ENCODE data around the gene WDR55. TPM values are rescaled to one million over a fixed set of nuclear protein-coding genes. Genes with fewer than 3 reads are reported as not detected.
"Not testable (repeated sequence)": the region's sequence is repeated elsewhere in the genome, so short reads cannot be mapped to it uniquely, and the experiment has no call there.

The WDR55 gene, protein sequence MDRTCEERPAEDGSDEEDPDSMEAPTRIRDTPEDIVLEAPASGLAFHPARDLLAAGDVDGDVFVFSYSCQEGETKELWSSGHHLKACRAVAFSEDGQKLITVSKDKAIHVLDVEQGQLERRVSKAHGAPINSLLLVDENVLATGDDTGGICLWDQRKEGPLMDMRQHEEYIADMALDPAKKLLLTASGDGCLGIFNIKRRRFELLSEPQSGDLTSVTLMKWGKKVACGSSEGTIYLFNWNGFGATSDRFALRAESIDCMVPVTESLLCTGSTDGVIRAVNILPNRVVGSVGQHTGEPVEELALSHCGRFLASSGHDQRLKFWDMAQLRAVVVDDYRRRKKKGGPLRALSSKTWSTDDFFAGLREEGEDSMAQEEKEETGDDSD
- polyA plus RNA-seq (ENCODE audit: low read depth in 6 of 6), result 10 to 100 TPM in 4 of 6 donors, 1 to 10 TPM in 2; 5.7 to 15.1 (median 10.3) TPM

DNA sequence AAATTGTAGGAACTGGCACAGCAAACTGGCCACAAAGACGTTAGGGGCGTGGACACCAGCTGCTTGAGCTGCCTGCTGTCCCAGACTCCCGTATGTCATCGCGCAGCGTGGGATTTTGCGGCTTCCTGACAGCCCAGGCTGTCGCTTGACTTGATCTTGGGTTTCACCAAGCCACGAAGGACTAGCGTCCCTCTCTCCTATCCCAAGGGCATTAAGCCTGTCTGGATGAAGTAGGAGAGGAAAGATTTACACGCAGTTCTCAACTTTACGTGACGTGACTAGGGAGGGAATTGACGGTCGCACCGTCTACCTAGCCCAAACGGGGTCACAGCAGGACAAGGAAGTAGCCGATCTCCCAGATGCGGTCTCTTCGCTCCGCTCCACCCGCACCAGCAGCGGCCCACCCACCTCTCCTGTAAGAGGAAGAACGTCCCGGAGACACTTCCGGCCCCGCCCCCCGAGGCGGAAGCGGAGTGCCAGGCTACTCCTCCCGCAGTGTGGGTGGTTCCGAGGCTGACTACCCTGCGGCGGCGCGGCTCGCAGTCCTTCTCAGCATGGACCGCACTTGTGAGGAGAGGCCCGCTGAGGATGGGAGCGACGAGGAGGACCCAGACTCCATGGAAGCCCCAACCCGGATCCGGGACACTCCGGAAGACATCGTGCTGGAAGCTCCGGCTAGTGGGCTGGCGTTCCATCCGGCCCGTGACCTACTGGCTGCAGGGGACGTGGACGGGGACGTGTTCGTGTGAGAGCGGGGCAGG is at the start of gene WDR55:
TSS of gene WDR55 (plus strand) at position 546 of the 761 bp plus-strand sequence. CDS start at position 555, 9 bp downstream.
- peak within 1 kb of the TSS; percentile 93 to 98 (median 98) for H3K27ac Mint-ChIP-seq
- H3K9me3 Mint-ChIP-seq, result no peaks in the 10 kb centered on the region
- peaks cover 12 to 43% of the 10 kb centered on the region in 2 donors for H3K36me3 Mint-ChIP-seq
- ATAC-seq (ENCODE audit: low read depth in 2 of 2) (peak; percentile 94 to 96), DNase-seq (peak; percentile 93)
- peak within 1 kb of the TSS; percentile 90 to 100 (median 98) for H3K4me3 Mint-ChIP-seq
- peaks cover 27 to 49% (median 32%) of the 10 kb centered on the region in 3 donors for H3K4me1 Mint-ChIP-seq
- no peaks in the 10 kb centered on the region for H3K27me3 Mint-ChIP-seq

- Mint-ChIP-seq H3K4me3 (no peak overlapping the region), H3K4me1 (no peaks in the 10 kb centered on the region), H3K27ac (no peak overlapping the region), H3K27me3 (peaks cover 20 to 42% (median 35%) of the 10 kb centered on the region in 3 donors), H3K36me3 (peaks cover 0 to 7% of the 10 kb centered on the region in 2 donors), H3K9me3 (peaks cover 0 to 4% (median under 1%) of the 10 kb centered on the region in 7 donors)
- no peak for ATAC-seq (ENCODE audit: low read depth in 2 of 2)
- no peak for DNase-seq
Measured at GRCh38 chr5:140622301-140622700, 42.4 kb upstream of the WDR55 start.

- Mint-ChIP-seq H3K27ac (peak overlapping the region in 1 of 6 donors; percentile 24), H3K27me3 (peaks cover 18 to 41% (median 36%) of the 10 kb centered on the region in 3 donors)
- H3K36me3 Mint-ChIP-seq; DNase-seq; H3K9me3 Mint-ChIP-seq; ATAC-seq (ENCODE audit: low read depth in 2 of 2); H3K4me3 Mint-ChIP-seq; H3K4me1 Mint-ChIP-seq: not testable (repeated sequence)
Measured at GRCh38 chr5:140623061-140623460, 41.6 kb upstream of the WDR55 start.

- not testable (repeated sequence) for H3K4me1 Mint-ChIP-seq; H3K4me3 Mint-ChIP-seq; ATAC-seq (ENCODE audit: low read depth in 2 of 2); DNase-seq; H3K27ac Mint-ChIP-seq; H3K36me3 Mint-ChIP-seq
- Mint-ChIP-seq H3K27me3 (peaks cover 9 to 34% (median 34%) of the 10 kb centered on the region in 3 donors), H3K9me3 (peaks cover 0 to 15% (median 7%) of the 10 kb centered on the region in 7 donors)
Measured at GRCh38 chr5:140624886-140625285, 39.8 kb upstream of the WDR55 start.

- peaks cover 0 to 5% of the 10 kb centered on the region in 2 donors for H3K36me3 Mint-ChIP-seq
- no peak overlapping the region for H3K4me3 Mint-ChIP-seq
- peaks cover 0 to 15% (median 7%) of the 10 kb centered on the region in 7 donors for H3K9me3 Mint-ChIP-seq
- no peak overlapping the region for H3K27ac Mint-ChIP-seq
- DNase-seq, result no peak
- H3K27me3 Mint-ChIP-seq, result peaks cover 21 to 43% (median 32%) of the 10 kb centered on the region in 3 donors
- peaks cover 4 to 16% (median 13%) of the 10 kb centered on the region in 3 donors for H3K4me1 Mint-ChIP-seq
- ATAC-seq (ENCODE audit: low read depth in 2 of 2), result no peak
Measured at GRCh38 chr5:140627972-140628371, 36.7 kb upstream of the WDR55 start.

GRCh38 chr5:140628711-140629110 is 36.0 kb upstream of the WDR55 start:
- no peak for DNase-seq
- H3K9me3 Mint-ChIP-seq, result peaks cover 0 to 15% (median 7%) of the 10 kb centered on the region in 7 donors
- H3K4me1 Mint-ChIP-seq, result peaks cover 9 to 21% (median 17%) of the 10 kb centered on the region in 3 donors
- no peak overlapping the region for H3K4me3 Mint-ChIP-seq
- no peak for ATAC-seq (ENCODE audit: low read depth in 2 of 2)
- peaks cover 26 to 47% (median 32%) of the 10 kb centered on the region in 3 donors for H3K27me3 Mint-ChIP-seq
- no peak overlapping the region for H3K27ac Mint-ChIP-seq
- peaks cover 0 to 5% of the 10 kb centered on the region in 2 donors for H3K36me3 Mint-ChIP-seq

DNA sequence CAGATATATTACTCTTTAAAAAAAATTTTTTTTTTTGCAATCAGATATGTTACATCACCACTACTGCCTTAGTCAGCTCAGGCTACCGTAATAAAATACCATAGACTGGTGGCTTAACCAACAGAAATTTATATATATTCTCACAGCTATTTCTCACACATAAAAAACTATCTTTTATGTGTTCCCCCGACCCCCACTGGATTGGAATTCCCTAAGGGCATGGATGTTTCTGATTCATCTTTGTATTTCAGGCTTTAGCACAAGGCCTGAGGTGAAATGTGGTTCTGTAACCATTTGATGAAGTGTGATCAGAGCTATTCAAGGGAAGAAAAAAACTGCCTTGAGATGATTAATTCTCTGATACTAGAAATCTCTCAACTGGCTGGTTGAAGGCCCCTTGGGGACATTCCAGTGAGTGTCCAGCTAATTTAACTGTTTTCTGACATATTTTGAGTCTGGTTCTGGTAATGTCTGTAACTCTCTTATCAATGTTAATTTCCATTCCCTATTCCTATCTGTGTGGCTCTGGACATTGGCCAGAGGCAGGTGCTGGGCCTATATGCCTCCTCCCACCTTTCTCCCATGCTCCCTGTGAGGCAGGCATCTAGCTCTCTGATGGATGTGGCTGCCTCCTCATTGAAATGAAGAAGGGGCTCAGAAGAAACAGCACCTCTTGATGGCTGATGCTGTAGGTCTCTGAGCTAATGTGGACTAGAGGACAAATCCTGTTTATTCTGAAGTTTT is 34.2 kb upstream of the WDR55 start:
- DNase-seq (no peak), ATAC-seq (ENCODE audit: low read depth in 2 of 2) (no peak)
- peaks cover 0 to 15% (median 7%) of the 10 kb centered on the region in 7 donors for H3K9me3 Mint-ChIP-seq
- peaks cover 26 to 42% (median 26%) of the 10 kb centered on the region in 3 donors for H3K27me3 Mint-ChIP-seq
- H3K36me3 Mint-ChIP-seq, result peaks cover 0 to 5% of the 10 kb centered on the region in 2 donors
- H3K4me3 Mint-ChIP-seq, result peak overlapping the region in 5 of 8 donors; percentile 37 to 85 (median 71)
- H3K27ac Mint-ChIP-seq, result peak overlapping the region in 1 of 6 donors; percentile 73
- peaks cover 9 to 29% (median 17%) of the 10 kb centered on the region in 3 donors for H3K4me1 Mint-ChIP-seq

DNA sequence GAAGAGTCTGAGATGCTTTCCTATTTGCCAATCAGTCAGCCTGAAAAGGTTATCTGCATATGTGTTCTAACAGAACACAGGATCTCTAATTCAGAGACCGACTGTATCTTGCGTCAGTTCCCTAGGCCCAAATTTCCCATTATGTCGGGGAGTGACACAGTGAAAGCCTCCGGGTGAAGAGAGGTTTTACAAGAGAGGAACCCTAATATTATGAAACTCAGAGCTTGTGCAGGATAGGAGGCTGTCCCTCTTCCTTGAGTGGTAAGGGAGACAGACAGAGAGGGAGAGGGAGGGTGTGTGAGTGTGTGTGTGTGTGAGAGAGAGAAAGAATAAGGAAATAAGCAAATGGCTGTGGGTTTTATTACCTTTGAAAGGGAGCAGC is 33.7 kb upstream of the WDR55 start:
- no peak for ATAC-seq (ENCODE audit: low read depth in 2 of 2)
- Mint-ChIP-seq H3K27ac (peak overlapping the region in 1 of 6 donors; percentile 73), H3K9me3 (peaks cover 0 to 15% (median 7%) of the 10 kb centered on the region in 7 donors), H3K4me3 (peak overlapping the region in 7 of 8 donors; percentile 27 to 94 (median 83)), H3K4me1 (peaks cover 9 to 29% (median 17%) of the 10 kb centered on the region in 3 donors), H3K27me3 (peaks cover 24 to 42% (median 26%) of the 10 kb centered on the region in 3 donors), H3K36me3 (peaks cover 0 to 5% of the 10 kb centered on the region in 2 donors)
- DNase-seq, result no peak

GRCh38 chr5:140631831-140632365 is 32.8 kb upstream of the WDR55 start:
- peak overlapping the region; percentile 83 to 95 (median 91) for H3K4me3 Mint-ChIP-seq
- peaks cover 21 to 39% (median 26%) of the 10 kb centered on the region in 3 donors for H3K27me3 Mint-ChIP-seq
- DNase-seq, result peak; percentile 23
- peaks cover 9 to 29% (median 17%) of the 10 kb centered on the region in 3 donors for H3K4me1 Mint-ChIP-seq
- H3K36me3 Mint-ChIP-seq, result peaks cover 0 to 5% of the 10 kb centered on the region in 2 donors
- ATAC-seq (ENCODE audit: low read depth in 2 of 2), result peak; percentile 69 to 72
- H3K27ac Mint-ChIP-seq, result no peak overlapping the region
- H3K9me3 Mint-ChIP-seq, result peaks cover 0 to 15% (median 7%) of the 10 kb centered on the region in 7 donors

DNA sequence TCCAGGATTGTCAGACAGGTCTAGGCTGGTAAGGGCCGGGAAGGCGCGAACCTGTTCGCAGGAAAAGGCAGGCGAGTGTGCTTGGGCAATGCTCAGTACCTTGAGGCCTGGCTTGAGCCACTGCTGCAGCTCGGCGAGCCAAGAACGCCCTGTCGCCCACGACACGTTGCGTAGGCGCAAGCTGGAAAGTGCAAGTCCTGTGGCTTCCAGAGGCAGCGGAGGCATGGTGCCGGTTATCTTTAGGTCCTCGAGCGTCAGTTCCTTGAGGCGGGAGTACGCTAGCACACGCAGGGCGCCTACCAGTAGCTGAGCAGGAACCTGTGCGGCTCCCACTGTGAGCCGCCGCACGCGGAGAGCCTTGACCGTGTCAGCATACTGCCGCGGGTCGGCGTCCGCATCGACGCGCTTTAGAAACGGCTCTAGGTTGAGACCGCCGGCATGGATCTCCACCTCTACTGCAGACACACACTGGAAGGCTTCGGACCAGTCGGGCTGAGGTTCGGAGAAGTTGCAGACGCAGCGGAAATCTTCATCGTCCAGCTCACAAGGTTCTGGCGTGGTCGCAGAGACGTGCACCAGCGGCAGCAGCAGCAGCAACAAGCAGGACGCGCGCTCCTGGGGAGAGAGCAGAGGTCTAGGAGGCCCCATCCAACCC is 32.2 kb upstream of the WDR55 start:
- peaks cover 0 to 12% (median 5%) of the 10 kb centered on the region in 7 donors for H3K9me3 Mint-ChIP-seq
- peak overlapping the region; percentile 83 to 95 (median 91) for H3K4me3 Mint-ChIP-seq
- H3K36me3 Mint-ChIP-seq, result peaks cover 0 to 5% of the 10 kb centered on the region in 2 donors
- ATAC-seq (ENCODE audit: low read depth in 2 of 2) (peak; percentile 70 to 74), DNase-seq (peak; percentile 44)
- peaks cover 18 to 35% (median 26%) of the 10 kb centered on the region in 3 donors for H3K27me3 Mint-ChIP-seq
- peaks cover 9 to 29% (median 17%) of the 10 kb centered on the region in 3 donors for H3K4me1 Mint-ChIP-seq
- peak overlapping the region in 2 of 6 donors; percentile 12 to 22 for H3K27ac Mint-ChIP-seq

- Mint-ChIP-seq H3K9me3 (peaks cover 0 to 7% (median 2%) of the 10 kb centered on the region in 7 donors), H3K4me1 (peaks cover 9 to 33% (median 22%) of the 10 kb centered on the region in 3 donors), H3K4me3 (peak within 1 kb of the TSS; percentile 83 to 95 (median 91)), H3K36me3 (peaks cover 0 to 2% of the 10 kb centered on the region in 2 donors), H3K27ac (peak within 1 kb of the TSS in 2 of 6 donors; percentile 12 to 22), H3K27me3 (peaks cover 17 to 29% (median 21%) of the 10 kb centered on the region in 3 donors)
- ATAC-seq (ENCODE audit: low read depth in 2 of 2), result peak in 1 of 2 donors; percentile 12
- DNase-seq, result no peak
Measured at GRCh38 chr5:140633021-140633471, 31.7 kb upstream of the WDR55 start, which contains the start of gene CD14. TSS of gene CD14 (minus strand) at chr5:140633175. CDS start at chr5:140633071, 104 bp downstream.

All from naive B cell (primary cell).